Stomach (tissue), 4 donors: ENCODE results near the gene DEFB132.
A peak's percentile ranks its signal among the peaks of the same experiment; 100 is the strongest.

Source experiments
- POLR2A ChIP-seq, 4 donors: fragments of 450-650 bp; IDR thresholded peaks; one replicate each; pipeline ENCODE4 v1.6.1; 2016; ENCODE audit warnings: antibody characterized with exemption in 4 of 4, control low read depth in 2 of 4, mild to moderate bottlenecking in 1 of 4, moderate library complexity in 1 of 4
- POLR2AphosphoS5 ChIP-seq, 3 donors: sonication (generic); formaldehyde crosslinking; IDR thresholded peaks; one replicate each; pipeline ENCODE4 v1.6.1; 2016; ENCODE audit warnings: antibody characterized with exemption in 3 of 3

- TF ChIP-seq POLR2AphosphoS5 (IDR thresholded peaks at IDR 0.05) = peak; percentile 57 to 78 (median 72)
- peak in 1 of 4 donors; percentile 60 for TF ChIP-seq POLR2A (IDR thresholded peaks at IDR 0.05)
Measured at GRCh38 chr20:297098-297924, 39.8 kb downstream of the DEFB132 start, which contains the start of gene ZCCHC3.
